DND-41 (cell line): ENCODE data around the gene CPXM1.

ENCODE experiments used
- CTCF ChIP-seq: IDR thresholded peaks from 2 replicates; pipeline ENCODE4 v1.5.1; 2012; ENCODE audit warnings: borderline replicate concordance, low read length, moderate library complexity, mild to moderate bottlenecking; ENCODE audit not compliant: poor library complexity, severe bottlenecking; ENCODE audit errors: extremely low read depth
- EZH2 ChIP-seq: IDR thresholded peaks from 3 replicates; pipeline ENCODE4 v1.6.1; 2012; ENCODE audit warnings: borderline replicate concordance, low read depth, mild to moderate bottlenecking, moderate library complexity, low read length, inconsistent platforms; ENCODE audit not compliant: severe bottlenecking

- no peak for TF ChIP-seq EZH2
- no peak for TF ChIP-seq CTCF
Measured at GRCh38 chr20:2746636-2747265, 53.7 kb downstream of the CPXM1 start.
